Measurements from ENCODE around the gene ASRGL1. TPM values are rescaled to one million over a fixed set of nuclear protein-coding genes. Genes with fewer than 3 reads are reported as not detected.

The ASRGL1 gene
- total and polyA plus RNA-seq, 3 donors from 2014 or later: 101 to 295 (median 119) TPM

DNA sequence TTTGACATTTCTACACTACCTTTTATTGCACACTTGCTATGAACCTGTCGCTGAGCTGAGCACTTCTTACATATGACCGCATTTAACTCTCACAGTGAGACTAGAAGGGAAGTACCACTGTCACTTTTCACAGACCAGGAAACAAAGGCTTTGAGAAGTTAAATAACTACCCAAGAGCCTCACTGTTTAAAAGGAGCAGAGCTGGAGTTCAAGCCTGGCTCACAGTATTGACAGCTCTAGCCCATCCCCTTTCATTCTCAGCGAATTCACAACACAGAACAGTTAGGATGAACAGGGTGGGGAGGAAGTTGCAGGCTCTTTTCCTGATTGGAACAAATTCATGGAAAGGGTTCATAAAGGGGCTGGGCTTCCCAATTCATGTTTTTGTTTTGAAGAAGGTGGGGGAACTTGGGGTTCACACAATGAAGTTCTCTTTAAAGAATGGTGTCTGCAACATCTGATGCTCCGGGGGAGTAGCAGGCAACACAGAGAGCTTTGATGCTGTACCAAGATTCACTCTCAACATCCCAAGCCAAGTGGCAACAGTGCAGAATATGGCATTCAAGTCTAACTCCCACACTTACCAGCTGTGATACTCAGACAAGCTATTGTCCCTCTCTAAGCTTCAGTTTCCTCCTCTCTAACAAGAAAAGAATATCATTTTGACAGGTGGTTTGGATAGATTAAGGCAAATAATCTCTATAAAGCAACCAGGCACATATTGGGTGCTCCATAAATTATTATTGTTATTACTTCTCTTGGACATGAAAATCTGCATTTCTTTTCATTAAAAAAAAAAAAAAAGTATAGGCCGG is 98.8 kb downstream of the ASRGL1 start:
- TF ChIP-seq, protein P1, sequence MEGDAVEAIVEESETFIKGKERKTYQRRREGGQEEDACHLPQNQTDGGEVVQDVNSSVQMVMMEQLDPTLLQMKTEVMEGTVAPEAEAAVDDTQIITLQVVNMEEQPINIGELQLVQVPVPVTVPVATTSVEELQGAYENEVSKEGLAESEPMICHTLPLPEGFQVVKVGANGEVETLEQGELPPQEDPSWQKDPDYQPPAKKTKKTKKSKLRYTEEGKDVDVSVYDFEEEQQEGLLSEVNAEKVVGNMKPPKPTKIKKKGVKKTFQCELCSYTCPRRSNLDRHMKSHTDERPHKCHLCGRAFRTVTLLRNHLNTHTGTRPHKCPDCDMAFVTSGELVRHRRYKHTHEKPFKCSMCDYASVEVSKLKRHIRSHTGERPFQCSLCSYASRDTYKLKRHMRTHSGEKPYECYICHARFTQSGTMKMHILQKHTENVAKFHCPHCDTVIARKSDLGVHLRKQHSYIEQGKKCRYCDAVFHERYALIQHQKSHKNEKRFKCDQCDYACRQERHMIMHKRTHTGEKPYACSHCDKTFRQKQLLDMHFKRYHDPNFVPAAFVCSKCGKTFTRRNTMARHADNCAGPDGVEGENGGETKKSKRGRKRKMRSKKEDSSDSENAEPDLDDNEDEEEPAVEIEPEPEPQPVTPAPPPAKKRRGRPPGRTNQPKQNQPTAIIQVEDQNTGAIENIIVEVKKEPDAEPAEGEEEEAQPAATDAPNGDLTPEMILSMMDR (IDR thresholded peaks at IDR 0.05): no peak
- TF ChIP-seq POLR2A (IDR thresholded peaks at IDR 0.05): no peak
- 32 to 39% methylated on average over 5 of the region's 5 CpGs for WGBS, 2 donors
- H3K9me3 ChIP-seq: no peaks in the 10 kb centered on the region
- intact Hi-C loops (cut with DNase I; ENCODE audit: low total_unique reads): no loop called here
- no peaks in the 10 kb centered on the region for H3K27me3 ChIP-seq
- peak overlapping the region; percentile 28 to 42 for H3K27ac ChIP-seq
- no peak overlapping the region for H3K4me3 ChIP-seq
- H3K36me3 ChIP-seq (ENCODE audit: low read depth, missing control alignments): no peaks in the 10 kb centered on the region
- peak; percentile 87 for DNase-seq
- peaks cover 46% of the 10 kb centered on the region for H3K4me1 ChIP-seq

DNA sequence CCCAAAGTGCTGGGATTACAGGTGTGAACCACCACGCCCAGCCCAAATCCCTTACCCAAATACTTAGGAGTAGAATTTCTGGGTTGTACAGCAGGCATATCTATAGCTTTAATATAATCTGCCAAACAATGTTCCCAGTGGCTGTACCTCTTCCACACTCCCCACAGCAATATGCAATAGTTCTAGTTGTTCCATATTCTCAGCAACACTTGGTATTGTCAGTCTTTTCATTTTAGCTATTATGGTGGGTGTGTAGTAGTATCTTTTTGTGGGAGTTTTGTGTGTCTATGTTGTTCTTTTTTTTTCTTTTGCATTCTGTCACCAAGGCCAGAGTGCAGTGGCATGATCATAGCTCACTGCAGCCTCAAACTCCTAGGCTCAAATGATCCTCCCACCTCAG is 100.4 kb downstream of the ASRGL1 start:
- intact Hi-C loops (cut with DNase I; ENCODE audit: low total_unique reads): no loop called here
- DNase-seq: no peak
- H3K27me3 ChIP-seq: no peaks in the 10 kb centered on the region
- no peaks in the 10 kb centered on the region for H3K36me3 ChIP-seq (ENCODE audit: low read depth, missing control alignments)
- no peaks in the 10 kb centered on the region for H3K9me3 ChIP-seq
- no peak overlapping the region for H3K27ac ChIP-seq
- H3K4me3 ChIP-seq: no peak overlapping the region
- WGBS, 2 donors: 43 to 95% methylated on average over 1 of the region's 1 CpG
- H3K4me1 ChIP-seq: peaks cover 46% of the 10 kb centered on the region
- TF ChIP-seq POLR2A (IDR thresholded peaks at IDR 0.05): no peak
- TF ChIP-seq, protein P1 (IDR thresholded peaks at IDR 0.05): no peak

GRCh38 chr11:62438641-62439040 is 101.4 kb downstream of the ASRGL1 start:
- Histone ChIP-seq H3K36me3 (ENCODE audit: low read depth, missing control alignments) (no peaks in the 10 kb centered on the region), H3K27me3 (no peaks in the 10 kb centered on the region), H3K4me3 (no peak overlapping the region), H3K9me3 (no peaks in the 10 kb centered on the region), H3K27ac (no peak overlapping the region), H3K4me1 (peaks cover 37% of the 10 kb centered on the region)
- WGBS, 2 donors: 75 to 76% methylated on average over 4 of the region's 4 CpGs
- intact Hi-C loops (cut with DNase I; ENCODE audit: low total_unique reads): no loop called here
- TF ChIP-seq, protein P1 (IDR thresholded peaks at IDR 0.05): no peak
- no peak for TF ChIP-seq POLR2A (IDR thresholded peaks at IDR 0.05)
- DNase-seq: no peak

DNA sequence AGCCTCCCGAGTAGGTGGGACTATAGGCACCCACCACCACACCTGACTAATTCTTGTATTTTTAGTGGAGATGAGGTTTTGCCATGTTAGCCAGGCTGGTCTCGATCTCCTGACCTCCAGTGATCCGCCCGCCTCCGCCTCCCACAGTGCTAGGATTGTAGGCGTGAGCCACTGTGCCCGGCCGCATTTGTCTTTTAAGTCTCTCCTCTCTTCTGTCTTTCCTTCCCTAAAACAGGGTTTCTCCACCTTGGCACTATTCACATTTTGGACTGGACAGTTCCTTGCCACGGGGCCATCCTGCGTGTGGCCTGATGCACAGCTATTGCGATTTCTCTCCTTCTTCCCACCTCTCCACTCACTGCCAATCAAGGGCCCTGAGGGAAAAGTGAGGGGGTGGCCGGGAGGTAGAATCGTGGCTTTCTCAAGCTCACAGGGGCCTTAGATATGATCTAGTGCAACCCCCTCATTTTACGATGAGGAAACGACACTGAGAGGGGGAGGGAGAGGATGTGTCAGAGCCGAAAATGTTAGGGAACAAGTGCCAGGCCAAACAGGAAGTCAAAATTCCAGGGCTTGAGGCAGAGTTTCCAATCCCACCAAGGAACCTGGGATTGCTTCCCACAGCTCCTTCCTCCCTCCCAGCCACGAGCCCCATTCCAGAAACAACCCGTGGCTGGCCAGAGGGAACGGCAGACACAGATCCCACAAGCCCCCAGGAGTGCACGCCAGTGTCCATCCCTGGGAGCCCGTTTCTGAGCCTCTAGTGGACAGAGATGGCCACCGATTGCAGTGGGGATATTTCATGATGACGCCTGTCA is 102.7 kb downstream of the ASRGL1 start:
- no peak for DNase-seq
- no peaks in the 10 kb centered on the region for H3K27me3 ChIP-seq
- intact Hi-C loops (cut with DNase I; ENCODE audit: low total_unique reads): no loop called here
- no peaks in the 10 kb centered on the region for H3K9me3 ChIP-seq
- peak overlapping the region; percentile 55 to 83 for H3K27ac ChIP-seq
- no peak overlapping the region for H3K4me3 ChIP-seq
- no peaks in the 10 kb centered on the region for H3K36me3 ChIP-seq (ENCODE audit: low read depth, missing control alignments)
- 43 to 50% methylated on average over 23 of the region's 23 CpGs for WGBS, 2 donors
- TF ChIP-seq, protein P1 (IDR thresholded peaks at IDR 0.05): no peak
- H3K4me1 ChIP-seq: peaks cover 40% of the 10 kb centered on the region

Other genes with a start within 250 kb of the ASRGL1 start
- gene INCENP, start 213.4 kb upstream of the ASRGL1 start, total RNA-seq: 10 to 100 TPM; 42.0 to 46.6 TPM
- gene INCENP, start 213.4 kb upstream of the ASRGL1 start, polyA plus RNA-seq (ENCODE audit: insufficient read depth, low read depth, low replicate concordance): 25.0 TPM
- gene SCGB1D1, start 147.2 kb upstream of the ASRGL1 start, total RNA-seq: not detected
- not detected for gene SCGB1D1, start 147.2 kb upstream of the ASRGL1 start, polyA plus RNA-seq (ENCODE audit: insufficient read depth, low read depth, low replicate concordance)
- not detected for gene SCGB2A1, start 128.8 kb upstream of the ASRGL1 start, total RNA-seq
- 10.3 TPM for gene SCGB2A1, start 128.8 kb upstream of the ASRGL1 start, polyA plus RNA-seq (ENCODE audit: insufficient read depth, low read depth, low replicate concordance)
- gene SCGB1D2, start 95.2 kb upstream of the ASRGL1 start, total RNA-seq: not detected
- gene SCGB1D2, start 95.2 kb upstream of the ASRGL1 start, polyA plus RNA-seq (ENCODE audit: insufficient read depth, low read depth, low replicate concordance): 2.8 TPM
- gene SCGB2A2, start 67.3 kb upstream of the ASRGL1 start, total RNA-seq: not detected
- gene SCGB2A2, start 67.3 kb upstream of the ASRGL1 start, polyA plus RNA-seq (ENCODE audit: insufficient read depth, low read depth, low replicate concordance): 0.86 TPM
- 1 to 10 TPM in 1 of 2 donors, not detected in 1; 1.4 TPM for gene SCGB1D4, start 38.4 kb upstream of the ASRGL1 start, total RNA-seq
- 48.9 TPM for gene SCGB1D4, start 38.4 kb upstream of the ASRGL1 start, polyA plus RNA-seq (ENCODE audit: insufficient read depth, low read depth, low replicate concordance)
- not detected for gene SCGB1A1, start 81.6 kb downstream of the ASRGL1 start, total RNA-seq
- not detected for gene SCGB1A1, start 81.6 kb downstream of the ASRGL1 start, polyA plus RNA-seq (ENCODE audit: insufficient read depth, low read depth, low replicate concordance)
- gene AHNAK, start 209.4 kb downstream of the ASRGL1 start, total RNA-seq: 100 to 1,000 TPM; 137 to 148 TPM
- 95.8 TPM for gene AHNAK, start 209.4 kb downstream of the ASRGL1 start, polyA plus RNA-seq (ENCODE audit: insufficient read depth, low read depth, low replicate concordance)
- 100 to 1,000 TPM; 607 to 868 TPM for gene EEF1G, start 236.4 kb downstream of the ASRGL1 start, total RNA-seq
- gene EEF1G, start 236.4 kb downstream of the ASRGL1 start, polyA plus RNA-seq (ENCODE audit: insufficient read depth, low read depth, low replicate concordance): 1,165 TPM